HG03159 (cell line): ENCODE results near the gene CARS2.
"Not testable (repeated sequence)": the region's sequence is repeated elsewhere in the genome, so short reads cannot be mapped to it uniquely, and the experiment has no call there.

Experiments used
- ATAC-seq: cut with Tn5 transposase; IDR thresholded peaks from one replicate; pipeline ENCODE4 v1.9.1; 2021; ENCODE audit warnings: mild to moderate bottlenecking, moderate library complexity; ENCODE audit not compliant: unreplicated experiment

Gene CARS2

DNA sequence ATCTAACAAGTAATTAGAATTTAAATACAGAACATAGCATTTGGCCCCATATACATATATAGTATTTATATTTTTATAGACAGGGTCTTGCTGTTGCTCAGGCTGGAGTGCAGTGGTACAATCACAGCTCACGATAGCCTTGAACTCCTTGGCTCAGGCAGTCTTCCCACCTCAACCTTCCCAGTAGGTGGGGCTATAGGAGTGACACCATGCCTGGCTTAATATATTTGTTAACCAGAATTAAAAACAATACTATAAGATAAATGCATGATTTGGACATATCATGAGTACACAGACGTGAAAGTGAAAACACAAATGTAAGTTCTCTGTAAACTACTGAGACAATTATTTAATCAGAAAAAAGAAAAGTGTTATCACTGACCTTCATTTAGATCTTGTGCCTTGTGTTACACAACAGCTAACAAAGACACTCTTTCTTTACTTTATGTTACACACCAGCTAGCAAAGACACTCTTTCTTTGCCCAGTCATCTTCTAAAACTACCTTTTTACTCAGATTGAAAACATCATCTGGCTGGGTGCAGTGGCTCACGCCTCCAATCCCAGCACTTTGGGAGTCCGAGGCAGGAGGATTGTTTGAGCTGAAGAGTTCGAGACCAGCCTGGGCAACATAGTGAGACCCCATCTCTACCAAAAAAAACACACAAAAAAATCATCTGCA, 22.6 kb downstream of the CARS2 start:
- ATAC-seq: no peak

DNA sequence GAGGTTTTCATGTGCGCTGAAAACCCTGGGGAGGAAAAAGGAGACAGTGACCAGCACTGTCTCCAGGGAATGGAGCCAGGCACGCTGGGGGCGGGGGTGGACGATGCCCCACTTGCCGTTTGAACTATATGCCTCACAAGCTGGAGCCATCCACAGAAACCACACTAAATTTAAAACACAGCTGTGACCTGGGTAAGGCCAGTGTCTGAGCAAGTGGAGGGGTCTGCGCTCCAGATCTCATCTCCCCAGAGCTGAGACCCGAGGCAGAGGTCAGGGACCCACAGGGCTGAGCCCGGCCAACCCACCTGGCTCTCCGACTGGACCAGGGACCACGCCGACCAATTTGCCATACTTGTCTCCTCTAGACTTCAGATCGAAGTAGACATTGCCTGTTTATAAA, 23.2 kb downstream of the CARS2 start:
- ATAC-seq: no peak

DNA sequence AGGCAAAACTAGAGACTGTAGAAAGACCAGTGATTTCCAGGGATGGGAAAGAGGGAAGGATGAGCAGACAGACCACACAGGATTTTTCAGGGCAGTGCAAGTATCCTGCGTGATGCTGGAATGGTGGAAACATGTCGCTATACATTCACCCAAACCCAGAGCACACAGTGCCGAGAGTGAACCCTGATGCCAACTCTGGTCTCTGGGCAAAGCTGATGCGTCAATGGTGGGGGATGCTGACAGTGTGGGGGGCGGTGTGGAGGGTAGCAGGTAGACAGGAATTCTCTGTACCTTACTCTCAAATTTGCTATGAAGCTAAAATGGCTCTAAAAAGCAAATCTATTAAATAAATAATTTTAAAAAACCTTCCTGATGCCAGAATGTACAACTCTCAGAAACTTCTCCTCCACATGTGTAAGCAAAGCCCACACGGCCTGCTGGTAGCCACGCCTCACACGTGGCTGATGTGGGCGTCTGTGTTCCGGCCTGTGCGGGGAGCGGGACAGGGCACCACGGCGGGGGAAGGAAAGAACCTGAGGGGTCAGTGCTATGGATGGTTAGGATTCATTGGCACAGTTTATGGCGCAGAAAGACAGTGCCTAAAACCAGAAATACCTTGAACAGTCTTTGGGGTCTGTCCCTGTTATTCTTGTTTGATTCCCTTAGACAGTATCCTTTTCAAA, 23.9 kb downstream of the CARS2 start:
- ATAC-seq: no peak

DNA sequence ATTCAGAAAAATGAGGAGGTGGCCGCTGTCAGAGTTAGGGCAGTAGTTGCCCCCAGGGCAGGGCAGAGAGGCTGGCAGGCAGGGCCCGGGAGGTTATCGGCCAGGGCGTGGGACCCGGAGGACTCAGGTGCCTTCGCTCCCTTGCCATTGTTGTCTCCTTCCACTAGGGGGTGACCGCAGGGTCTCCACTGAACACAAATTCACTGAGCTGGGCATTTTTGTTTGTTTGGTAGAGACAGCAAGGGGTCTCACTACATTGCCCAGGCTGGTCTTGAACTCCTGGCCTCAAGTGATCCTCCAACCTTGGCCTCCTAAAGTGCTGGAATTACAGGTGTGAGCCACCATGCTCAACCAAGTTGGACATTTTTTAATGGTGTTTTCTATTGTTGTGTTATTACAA, 25.1 kb downstream of the CARS2 start:
- no peak for ATAC-seq

DNA sequence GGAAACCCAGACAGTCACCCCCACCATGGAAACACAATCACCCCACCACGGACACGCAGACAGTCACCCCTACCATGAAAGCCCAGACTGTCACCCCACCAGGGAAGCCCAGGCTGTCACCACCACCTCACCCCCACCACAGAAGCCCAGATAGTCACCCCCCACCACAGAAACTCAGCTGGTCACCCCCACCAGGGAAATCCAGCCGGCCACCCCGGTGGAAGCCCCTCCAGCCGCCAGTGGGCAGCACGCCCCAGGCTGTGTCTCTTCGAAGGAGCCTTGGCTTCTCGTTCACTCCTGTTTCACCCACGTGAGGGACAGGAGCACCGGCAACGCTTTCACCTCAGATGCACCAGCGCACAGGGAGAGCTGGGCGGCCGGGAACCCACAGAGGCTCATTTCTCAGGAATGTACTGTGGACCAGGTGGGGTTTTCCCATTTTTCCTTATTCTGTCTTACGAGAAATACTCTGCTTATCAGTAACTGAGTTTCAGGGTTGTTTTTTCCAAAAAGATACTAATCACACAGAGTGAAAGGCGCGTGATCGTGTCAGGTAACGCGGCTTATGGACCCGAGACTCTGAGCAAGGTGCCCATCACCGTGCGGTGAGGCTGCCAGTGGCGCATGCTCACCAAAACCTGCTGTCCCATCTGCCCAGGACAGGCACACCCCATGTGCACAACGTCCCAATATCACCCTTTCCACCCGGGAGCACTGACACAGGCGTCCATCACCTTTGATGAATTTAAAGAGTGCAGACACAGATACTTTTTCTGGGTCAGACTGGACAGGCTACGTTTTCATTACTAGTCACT, 28.0 kb downstream of the CARS2 start:
- no peak for ATAC-seq

DNA sequence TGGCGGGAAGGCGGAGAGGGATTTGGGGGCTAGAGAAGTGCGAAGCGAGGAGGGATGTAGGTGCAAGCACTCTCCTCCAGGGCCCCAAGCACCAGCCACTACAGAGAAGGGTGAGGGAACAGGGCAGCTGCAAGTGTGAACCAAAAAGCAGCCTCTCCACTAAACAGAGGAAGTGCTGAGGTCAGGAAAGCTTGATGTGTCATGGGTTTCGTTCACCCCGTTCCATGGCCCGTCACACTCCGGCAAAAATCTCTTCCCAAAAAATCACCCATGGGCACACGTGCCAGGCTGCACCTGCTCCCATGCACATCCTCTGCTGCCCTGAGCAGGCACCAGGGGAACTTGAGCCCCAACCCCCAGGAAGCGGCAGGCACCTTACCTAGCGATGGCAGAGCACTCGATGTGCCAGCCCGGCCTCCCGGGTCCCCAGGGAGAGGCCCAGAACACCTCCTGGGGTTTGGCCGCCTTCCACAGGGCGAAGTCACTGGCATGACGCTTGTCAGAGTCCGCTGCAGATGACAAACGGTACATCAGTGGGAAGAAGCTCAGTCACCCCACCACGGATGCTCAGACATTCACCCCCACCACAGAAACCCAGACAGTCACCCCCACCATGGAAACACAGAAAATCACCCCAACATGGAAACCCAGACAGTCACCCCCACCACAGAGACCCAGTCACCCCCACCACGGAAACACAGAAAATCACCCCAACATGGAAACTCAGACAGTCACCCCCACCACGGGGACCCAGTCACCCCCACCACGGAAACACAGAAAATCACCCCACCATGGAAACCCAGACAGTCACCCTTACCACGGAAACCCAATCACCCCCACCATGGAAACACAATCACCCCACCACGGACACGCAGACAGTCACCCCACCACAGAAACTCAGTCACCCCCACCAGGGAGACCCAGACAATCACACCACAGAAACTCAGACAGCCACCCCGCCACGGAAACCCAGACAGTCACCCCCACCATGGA, 29.0 kb downstream of the CARS2 start:
- ATAC-seq: peak; percentile 83

DNA sequence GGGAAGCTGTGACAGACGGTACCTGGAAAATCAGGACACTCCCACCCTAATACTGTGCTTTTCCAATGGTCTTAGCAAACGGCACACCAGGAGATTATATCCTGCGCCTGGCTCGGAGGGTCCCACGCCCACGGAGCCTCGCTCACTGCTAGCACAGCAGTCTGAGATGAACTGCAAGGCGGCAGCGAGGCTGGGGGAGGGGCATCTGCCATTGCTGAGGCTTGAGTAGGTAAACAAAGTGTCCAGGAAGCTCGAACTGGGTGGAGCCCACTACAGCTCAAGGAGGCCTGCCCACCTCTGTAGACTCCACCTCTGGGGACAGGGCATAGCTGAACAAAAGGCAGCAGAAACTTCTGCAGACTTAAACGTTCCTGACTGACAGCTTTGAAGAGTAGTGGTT, 36.1 kb downstream of the CARS2 start:
- not testable (repeated sequence) for ATAC-seq

DNA sequence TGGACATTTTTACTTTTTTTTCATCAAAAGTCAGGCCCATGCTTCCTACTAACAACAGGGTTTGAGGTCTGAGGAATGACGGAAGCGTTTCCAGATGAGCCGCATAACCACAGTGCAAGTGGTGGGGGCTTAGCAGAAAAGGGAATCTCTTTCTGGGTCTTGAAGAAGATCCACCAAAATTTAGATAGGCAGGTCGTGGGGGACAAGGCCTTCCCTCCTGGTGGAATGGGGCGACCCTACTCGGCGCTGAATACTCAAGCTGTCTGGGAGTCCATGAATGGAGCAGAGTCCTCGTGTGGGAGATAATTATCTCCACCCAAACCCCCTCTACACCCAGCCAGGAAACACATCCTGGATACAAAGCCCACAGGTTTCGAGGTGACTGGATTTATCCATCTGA, 36.9 kb downstream of the CARS2 start:
- ATAC-seq: no peak

DNA sequence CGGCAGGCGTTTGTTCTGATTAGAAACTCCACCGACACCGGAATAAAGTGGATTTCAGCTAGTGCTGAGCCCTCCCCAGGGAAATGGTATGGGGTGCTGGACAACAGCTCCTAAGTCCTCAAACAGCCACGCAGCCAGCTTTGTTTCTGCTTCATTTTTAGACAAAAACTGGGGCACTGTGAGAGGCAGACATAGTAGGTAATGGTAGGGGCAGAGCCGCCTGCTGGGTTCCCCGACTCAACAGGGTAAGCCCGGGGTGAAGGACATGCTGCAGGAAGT, 39.7 kb downstream of the CARS2 start:
- no peak for ATAC-seq

DNA sequence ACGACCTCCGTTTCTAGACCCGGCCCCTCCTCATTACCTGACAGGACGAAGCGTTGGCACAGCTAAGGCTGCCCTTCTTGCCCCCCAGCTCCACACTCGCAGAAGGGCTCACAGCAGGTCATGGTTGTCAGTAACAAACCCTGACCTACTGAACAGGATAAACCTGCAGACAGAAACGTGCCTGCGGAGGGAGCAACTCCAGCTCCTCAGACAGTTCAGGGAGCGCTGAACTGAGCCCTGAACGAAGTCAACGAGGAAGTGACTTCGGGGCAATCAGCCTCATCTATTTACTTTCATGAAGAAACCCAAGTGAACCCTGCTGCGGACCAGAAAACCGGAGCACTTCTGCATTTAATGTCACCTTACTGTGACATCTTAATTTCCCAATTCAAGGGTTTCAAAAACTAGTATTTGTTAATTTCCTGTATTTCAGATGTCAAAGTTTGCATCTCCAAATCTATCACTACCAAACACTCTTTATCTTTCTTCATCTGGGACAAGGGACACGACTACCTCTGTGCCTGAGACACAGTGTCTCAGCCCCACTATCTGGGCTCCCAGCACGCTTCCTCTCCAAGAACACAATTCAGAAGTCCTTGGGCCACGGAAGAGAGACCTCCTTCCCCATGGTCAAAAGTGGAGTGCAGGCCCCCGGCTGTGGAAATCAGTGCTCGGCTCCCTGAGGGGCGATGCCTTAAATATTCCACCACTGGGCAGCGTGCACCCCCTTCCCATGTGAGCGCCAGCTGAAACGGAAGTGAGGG, 40.2 kb downstream of the CARS2 start:
- no peak for ATAC-seq

DNA sequence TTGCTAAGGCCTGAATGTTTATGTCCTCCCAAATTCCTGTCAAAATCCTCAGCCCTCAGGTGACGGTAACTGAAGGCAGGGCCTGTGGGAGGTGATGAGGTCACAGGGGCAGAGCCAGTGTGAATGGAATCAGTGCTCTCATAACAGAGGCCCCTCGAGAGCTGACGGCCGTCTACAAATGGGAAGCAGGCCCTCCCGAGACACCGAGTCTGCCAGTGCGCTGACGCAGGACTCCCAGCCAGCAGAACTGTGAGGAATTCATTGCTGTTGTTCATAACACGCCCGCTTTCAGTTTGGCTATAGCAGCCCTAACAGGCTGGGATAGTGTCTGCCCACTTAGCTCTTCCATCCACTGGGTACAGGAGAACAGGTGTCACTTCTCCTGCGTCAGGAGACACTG, 41.2 kb downstream of the CARS2 start:
- ATAC-seq: no peak

DNA sequence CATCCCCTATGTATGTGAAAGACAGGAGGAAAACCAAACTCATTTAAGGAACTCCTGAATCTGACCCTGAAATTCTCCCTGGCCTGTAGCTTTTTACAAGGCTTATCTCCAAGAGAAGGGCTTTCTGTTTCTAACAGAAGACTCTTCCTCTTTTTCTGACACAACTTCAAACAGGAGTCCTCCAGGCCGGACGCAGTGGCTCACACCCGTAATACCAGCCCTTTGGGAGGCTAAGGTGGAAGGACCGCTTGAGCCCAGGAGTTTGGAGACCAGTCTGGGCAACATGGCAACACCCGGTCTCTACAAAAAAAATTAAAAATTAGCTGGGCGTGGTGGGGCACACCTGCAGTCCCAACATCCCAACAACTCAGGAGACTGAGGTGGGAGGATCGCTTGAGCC, 41.9 kb downstream of the CARS2 start:
- no peak for ATAC-seq

DNA sequence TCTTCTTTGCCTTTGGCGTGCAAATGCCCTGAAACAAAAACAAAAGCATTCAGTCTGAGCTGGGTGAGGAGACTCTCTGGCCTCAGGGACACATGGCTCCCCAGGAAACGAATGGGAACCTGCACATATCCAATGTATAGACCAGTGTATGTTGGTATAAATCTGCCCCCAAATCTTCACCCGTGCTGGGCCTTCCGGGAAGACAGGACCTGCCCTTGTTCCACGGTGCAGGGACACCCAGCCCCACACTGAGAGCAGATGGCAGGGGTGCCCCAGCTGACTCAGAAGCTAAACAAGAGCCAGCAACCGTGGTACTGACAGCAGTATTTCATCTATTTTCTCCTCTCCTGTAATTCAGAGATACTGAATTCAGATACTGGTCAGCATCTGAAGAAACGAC, 42.4 kb downstream of the CARS2 start:
- ATAC-seq: no peak

DNA sequence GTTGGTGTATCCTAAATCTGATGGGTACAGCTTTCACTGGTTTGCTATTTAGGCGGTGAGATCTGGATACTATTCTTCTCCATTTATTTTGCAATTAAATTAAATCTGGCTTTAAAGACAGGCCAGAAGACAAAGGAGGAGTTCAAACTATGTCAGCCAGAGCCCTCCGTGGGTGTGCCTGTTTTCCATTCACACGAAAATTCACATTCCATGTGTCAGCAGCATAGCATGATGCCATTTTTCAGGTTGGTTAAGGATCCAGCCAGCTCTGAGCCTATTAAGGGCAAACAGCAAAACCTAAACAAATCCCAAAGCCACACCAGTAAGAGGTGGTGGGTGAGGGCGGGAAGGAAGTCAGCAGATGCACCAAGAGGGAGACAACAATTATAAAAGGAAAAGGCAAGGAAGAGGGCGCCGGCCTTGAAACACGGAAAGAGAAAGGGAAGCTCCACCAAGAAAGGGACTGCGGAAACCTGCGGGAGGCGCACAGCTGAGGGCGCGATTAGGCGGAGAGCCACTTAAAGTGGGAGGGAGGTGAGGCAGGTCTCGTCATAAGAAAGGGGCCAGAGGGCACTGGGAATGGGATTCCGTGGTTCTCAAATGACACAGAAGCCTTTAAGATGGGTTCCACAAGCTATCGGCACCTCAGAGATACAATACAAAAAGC, 43.0 kb downstream of the CARS2 start:
- no peak for ATAC-seq

DNA sequence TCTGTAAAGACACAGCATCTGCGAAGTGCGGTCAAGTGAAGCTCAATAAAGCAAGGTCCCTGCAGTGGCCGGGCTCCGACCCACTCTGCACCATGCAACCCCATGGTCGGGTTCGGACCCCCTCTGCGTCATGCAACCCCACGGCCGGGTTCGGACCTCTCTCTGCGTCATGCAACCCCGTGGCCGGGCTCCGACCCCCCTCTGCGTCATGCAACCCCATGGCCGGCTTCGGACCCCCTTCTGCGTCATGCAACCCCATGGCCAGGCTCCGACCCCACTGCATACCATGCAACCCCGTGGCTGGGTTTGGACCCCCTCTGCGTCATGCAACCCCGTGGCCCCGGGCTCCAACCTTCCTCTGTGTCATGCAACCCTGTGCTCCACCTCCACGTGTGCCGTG, 43.8 kb downstream of the CARS2 start:
- ATAC-seq: no peak

DNA sequence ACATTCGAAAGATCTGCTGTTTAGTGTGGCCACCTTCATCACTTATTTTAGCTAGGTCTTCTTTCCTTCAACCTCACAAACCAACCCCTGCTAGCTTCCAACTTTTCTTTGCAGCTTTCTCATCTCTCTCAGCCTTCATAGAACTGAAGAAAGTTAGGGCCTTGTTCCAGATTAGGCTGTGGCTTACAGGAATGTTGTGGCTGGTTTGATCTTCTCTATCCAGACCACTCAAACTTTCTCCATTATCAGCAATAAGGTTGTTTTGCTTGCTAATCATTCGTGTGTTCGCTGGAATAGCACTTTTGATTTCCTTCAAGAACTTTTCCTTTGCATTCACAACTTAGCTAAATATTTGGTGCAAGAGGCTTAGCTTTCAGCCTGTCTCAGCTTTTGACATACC, 44.7 kb downstream of the CARS2 start:
- no peak for ATAC-seq

DNA sequence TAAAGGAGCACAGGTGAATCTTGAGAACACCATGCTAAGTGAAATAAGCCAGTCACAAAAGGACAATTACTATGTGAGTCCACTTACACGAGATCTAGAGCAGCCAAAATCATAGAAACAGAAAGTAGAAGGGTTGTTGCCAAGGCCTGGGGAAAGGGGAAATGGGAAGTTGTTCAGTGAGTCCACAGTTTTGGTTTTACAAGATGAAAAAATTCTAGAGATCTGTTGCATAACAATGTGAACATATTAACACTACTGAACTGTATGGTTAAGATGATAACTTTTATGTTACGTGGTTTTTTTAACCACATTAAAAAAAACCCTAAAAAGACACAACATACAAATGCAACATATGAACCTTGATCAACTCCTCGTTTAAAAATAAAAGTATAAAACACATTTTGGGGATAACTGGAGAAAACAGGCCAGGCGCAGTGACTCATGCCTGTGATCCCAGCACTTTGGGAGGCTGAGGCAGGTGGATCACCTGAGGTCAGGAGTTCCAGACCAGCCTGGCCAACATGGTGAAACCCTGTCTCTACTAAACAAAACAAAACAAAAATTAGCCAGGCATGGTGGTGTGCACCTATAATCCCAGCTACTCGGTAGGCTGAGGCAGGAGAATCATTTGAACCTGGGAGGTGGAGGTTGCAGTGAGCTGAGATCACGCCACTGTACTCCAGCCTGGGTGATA, 47.6 kb downstream of the CARS2 start:
- ATAC-seq: peak; percentile 87

DNA sequence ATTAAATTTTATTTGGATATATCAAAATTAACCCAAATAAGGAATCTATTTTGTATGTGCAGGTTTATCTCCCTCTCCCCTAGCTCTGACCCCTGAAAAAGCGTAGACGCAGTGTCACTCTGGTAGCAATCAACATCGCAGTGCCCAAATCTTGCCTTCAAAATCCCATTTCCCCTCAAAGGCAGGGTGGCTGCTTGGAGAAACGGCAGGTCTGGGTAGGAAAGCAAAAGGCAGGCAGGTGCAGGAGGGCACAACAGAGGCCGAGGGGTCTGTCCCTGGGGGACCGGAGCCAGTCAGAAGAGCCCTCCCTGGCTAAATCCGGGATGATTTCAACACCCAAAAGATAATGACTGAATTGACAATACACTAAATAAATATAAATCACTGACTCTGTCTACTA, 48.7 kb downstream of the CARS2 start:
- no peak for ATAC-seq

DNA sequence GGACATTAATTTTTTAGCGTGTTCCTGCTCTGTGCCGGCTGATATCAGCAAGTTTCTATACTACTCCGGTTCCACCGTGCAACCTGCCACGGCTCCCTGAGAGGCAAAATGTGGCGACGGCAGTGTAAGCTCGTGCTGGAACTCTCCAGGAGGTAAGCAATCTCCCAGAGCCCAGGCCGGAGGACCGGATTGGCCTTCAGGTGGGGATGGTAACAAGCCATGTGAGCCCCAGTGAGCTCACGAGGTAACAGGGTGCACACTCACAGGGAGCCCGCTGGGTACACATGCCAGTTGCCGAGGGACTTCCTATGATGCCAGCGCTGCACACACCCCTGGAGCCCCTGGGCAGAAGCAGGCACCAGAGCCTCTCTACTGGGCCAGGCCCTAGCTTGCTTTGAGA, 52.1 kb downstream of the CARS2 start:
- no peak for ATAC-seq
